Measurements from ENCODE around the gene CBLB.

DNA sequence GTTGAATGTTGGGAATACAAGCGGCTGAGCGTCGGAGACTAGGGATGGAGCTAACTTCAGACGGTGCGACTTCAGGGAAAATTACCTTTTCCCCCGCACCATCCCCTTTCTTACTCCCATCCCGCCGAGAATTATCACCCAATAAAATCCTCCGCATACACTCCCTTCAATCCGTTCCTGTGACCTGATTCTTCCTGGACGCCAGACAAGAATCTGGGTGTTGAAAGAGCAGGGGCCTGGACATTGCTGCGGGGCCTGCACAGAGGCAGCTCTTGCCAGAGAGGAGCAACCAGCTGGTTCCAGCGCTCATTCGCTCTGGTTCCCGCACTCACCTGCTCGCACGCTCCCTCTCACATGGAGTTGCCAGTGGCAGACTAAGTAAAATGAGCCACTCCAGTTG lies 260.2 kb downstream of the CBLB start:
- TF ChIP-seq, protein P1, sequence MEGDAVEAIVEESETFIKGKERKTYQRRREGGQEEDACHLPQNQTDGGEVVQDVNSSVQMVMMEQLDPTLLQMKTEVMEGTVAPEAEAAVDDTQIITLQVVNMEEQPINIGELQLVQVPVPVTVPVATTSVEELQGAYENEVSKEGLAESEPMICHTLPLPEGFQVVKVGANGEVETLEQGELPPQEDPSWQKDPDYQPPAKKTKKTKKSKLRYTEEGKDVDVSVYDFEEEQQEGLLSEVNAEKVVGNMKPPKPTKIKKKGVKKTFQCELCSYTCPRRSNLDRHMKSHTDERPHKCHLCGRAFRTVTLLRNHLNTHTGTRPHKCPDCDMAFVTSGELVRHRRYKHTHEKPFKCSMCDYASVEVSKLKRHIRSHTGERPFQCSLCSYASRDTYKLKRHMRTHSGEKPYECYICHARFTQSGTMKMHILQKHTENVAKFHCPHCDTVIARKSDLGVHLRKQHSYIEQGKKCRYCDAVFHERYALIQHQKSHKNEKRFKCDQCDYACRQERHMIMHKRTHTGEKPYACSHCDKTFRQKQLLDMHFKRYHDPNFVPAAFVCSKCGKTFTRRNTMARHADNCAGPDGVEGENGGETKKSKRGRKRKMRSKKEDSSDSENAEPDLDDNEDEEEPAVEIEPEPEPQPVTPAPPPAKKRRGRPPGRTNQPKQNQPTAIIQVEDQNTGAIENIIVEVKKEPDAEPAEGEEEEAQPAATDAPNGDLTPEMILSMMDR (conservative IDR thresholded peaks at IDR 0.05): no peak
- no peak for TF ChIP-seq ZFX (IDR thresholded peaks at IDR 0.05)

Data from C4-2B (cell line).